HepG2 (cell line): Measurements from ENCODE around the gene PHLPP2. TPM values are rescaled to one million over a fixed set of nuclear protein-coding genes. Genes with fewer than 3 reads are reported as not detected.

Experiments used
- CBFB ChIP-seq: sonication (generic); formaldehyde crosslinking; IDR thresholded peaks from 2 replicates; pipeline ENCODE4 v1.4.0; 2020; ENCODE audit warnings: missing genetic modification reagents
- ELF1 ChIP-seq: sonication (generic); formaldehyde crosslinking; IDR thresholded peaks from 2 replicates; pipeline ENCODE4 v1.4.0; 2020; ENCODE audit warnings: missing genetic modification reagents
- IKZF4 ChIP-seq: sonication (generic); formaldehyde crosslinking; IDR thresholded peaks from 2 replicates; pipeline ENCODE4 v1.5.1; 2020; ENCODE audit warnings: borderline replicate concordance, mild to moderate bottlenecking, low read depth, missing genetic modification reagents; ENCODE audit errors: not compliant biosample characterization
- NCOA2 ChIP-seq: sonication (generic); formaldehyde crosslinking; IDR thresholded peaks from 2 replicates; pipeline ENCODE4 v1.8.0; 2022; ENCODE audit warnings: inconsistent platforms
- NFIC ChIP-seq: IDR thresholded peaks from 2 replicates; pipeline ENCODE4 v1.6.1; 2012; ENCODE audit warnings: mild to moderate bottlenecking, low read length, inconsistent platforms
- ZNF768 ChIP-seq: sonication (generic); formaldehyde crosslinking; IDR thresholded peaks from 2 replicates; pipeline ENCODE4 v1.4.0; 2020; ENCODE audit warnings: missing genetic modification reagents
- polyA plus RNA-seq, 8 experiments: library from polyadenylated mRNA; depleted of rRNA in 3 of 8; stranded (reverse) in 7 of 8; unstranded in 1 of 8; fragments of >200 nt; fragmentation: Illumina TruSeq in 4 of 8; extraction: Trizol in 4 of 8; gene quantifications; 2 replicates each; pipeline versions ENCODE4 v1.2.1 to v1.2.3, GENCODE V29; 2011 to 2016; ENCODE audit warnings: low read depth in 4 of 8, missing spikeins in 1 of 8, mixed read lengths in 1 of 8; ENCODE audit not compliant: insufficient read depth in 1 of 8
- total RNA-seq, 5 experiments: library from RNA; depleted of rRNA; stranded (reverse); fragments of >200 nt; fragmentation: Illumina TruSeq; extraction: Trizol; gene quantifications; 2 replicates each; pipeline ENCODE4 v1.2.3, GENCODE V29; 2016; ENCODE audit warnings: low read depth in 1 of 5
- TF ChIP-seq, protein P1 (sequence below), 2 experiments: fragments of 450-650 bp in 1 of 2; sonication (generic) in 1 of 2; formaldehyde crosslinking in 1 of 2; IDR thresholded peaks; 2 replicates each; pipeline versions ENCODE4 v1.6.1 to v1.8.0; 2016 to 2022; ENCODE audit warnings: antibody characterized with exemption in 1 of 2, mild to moderate bottlenecking in 1 of 2, missing genetic modification reagents in 1 of 2

The PHLPP2 gene
- total and polyA plus RNA-seq, 2 of the 13 experiments (the other 11 are each of a cell fraction or from before 2014, with no cell fraction given), result 8.9 TPM

DNA sequence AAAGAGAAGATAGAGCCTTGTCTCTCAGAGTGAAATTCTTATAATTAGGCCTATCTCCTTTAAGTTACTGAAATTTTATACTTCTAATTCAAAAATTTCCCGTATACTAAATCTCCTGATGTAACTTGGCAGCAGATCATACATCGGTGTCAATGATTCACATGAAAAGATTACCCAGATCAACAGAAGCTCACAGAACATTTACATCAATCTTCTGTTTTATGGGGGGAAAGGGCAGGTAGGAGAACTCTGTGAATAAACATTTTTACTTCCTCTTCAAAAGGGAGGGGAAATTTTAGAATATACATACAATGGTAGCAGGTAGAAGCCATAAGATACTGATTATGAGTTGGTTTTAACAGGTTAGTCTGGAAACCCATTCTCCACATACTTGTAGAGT lies 43.1 kb downstream of the PHLPP2 start (continued):
- TF ChIP-seq, protein P1, sequence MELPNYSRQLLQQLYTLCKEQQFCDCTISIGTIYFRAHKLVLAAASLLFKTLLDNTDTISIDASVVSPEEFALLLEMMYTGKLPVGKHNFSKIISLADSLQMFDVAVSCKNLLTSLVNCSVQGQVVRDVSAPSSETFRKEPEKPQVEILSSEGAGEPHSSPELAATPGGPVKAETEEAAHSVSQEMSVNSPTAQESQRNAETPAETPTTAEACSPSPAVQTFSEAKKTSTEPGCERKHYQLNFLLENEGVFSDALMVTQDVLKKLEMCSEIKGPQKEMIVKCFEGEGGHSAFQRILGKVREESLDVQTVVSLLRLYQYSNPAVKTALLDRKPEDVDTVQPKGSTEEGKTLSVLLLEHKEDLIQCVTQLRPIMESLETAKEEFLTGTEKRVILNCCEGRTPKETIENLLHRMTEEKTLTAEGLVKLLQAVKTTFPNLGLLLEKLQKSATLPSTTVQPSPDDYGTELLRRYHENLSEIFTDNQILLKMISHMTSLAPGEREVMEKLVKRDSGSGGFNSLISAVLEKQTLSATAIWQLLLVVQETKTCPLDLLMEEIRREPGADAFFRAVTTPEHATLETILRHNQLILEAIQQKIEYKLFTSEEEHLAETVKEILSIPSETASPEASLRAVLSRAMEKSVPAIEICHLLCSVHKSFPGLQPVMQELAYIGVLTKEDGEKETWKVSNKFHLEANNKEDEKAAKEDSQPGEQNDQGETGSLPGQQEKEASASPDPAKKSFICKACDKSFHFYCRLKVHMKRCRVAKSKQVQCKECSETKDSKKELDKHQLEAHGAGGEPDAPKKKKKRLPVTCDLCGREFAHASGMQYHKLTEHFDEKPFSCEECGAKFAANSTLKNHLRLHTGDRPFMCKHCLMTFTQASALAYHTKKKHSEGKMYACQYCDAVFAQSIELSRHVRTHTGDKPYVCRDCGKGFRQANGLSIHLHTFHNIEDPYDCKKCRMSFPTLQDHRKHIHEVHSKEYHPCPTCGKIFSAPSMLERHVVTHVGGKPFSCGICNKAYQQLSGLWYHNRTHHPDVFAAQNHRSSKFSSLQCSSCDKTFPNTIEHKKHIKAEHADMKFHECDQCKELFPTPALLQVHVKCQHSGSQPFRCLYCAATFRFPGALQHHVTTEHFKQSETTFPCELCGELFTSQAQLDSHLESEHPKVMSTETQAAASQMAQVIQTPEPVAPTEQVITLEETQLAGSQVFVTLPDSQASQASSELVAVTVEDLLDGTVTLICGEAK (IDR thresholded peaks at IDR 0.05), result no peak
- TF ChIP-seq, protein P1 (CRISPR knock-in tag; IDR thresholded peaks at IDR 0.05), result no peak
- no peak for TF ChIP-seq NCOA2 (CRISPR knock-in tag)
- no peak for TF ChIP-seq IKZF4 (CRISPR knock-in tag)
- no peak for TF ChIP-seq ELF1 (CRISPR knock-in tag)
- no peak for TF ChIP-seq ZNF768
- no peak for TF ChIP-seq NFIC
- no peak for TF ChIP-seq CBFB (CRISPR knock-in tag)
- TF ChIP-seq, all 625 proteins: peak for 0
